ENCODE data around the gene MCM7. TPM values are rescaled to one million over a fixed set of nuclear protein-coding genes. Genes with fewer than 3 reads are reported as not detected.

Gene MCM7
- total RNA-seq, 1 donor from 2014 or later, result 58.2 TPM

DNA sequence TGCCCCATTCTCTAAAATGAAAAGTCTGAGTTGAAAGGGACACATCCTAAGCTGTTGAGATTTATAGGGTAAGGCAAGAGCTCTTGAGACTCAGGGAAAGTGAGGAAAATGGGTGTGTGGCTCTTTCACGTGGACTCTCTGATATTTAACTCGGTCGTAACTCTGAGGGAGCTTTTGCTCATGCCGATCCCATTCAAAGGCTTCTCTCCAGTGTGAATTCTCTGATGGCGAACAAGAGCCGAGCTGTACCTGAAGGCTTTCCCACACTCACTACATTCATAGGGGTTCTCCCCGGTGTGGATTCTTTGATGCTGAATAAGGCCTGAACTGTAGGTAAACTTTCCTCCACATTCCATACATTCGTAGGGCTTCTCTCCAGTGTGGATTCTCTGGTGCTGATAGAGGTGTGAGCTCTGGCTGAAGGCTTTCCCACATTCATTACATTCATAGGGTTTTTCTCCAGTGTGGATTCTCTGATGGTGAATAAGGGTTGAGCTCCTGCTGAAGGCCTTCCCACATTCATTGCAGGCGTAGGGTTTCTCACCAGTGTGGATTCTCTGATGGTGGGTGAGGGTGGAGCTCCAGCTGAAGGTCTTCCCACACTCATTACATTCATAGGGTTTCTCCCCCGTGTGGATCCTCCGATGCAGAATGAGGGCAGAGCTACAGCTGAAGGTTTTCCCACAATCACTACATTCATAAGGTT lies 30.0 kb downstream of the MCM7 start:
- DNase-seq (ENCODE audit: low spot score), result no peak

DNA sequence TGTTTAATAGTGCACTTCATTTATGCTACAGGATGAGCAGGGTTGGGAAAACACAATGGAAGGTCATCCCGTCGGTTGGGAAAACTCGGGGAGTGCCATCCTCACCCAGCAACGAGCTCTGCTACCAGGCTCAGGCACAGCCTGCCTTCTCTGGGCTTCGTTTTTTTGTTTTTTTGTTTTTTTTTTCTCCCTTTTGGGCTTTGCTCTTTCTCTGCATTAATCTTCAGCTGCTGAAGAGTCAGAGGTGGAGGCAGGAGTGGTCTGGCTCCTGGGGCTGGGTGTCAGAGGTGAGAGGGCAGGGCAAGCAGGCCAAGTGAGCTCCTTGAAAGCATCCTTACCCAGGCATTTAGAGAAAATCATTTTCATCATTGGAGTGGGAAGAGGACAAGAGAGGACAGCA lies 31.2 kb downstream of the MCM7 start:
- no peak for DNase-seq (ENCODE audit: low spot score)

DNA sequence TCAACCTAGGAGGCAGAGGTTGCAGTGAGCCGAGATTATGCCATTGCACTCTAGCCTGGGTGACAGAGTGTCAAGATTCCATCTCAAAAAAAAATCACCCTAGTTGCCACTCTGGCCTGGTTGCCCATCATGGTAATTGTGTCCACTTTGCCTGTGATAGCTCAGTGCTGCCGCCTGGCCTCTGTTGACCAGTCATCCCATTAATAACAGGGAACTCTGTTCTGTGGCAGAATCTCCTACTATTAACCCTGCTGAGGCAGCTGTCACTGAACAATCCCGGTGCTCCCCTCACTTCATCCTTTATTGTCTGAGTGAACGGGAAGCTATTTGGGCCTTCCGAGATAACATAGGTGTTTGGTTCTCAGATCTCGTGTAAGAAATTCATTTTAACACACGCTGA lies 34.2 kb downstream of the MCM7 start:
- DNase-seq (ENCODE audit: low spot score), result no peak

DNA sequence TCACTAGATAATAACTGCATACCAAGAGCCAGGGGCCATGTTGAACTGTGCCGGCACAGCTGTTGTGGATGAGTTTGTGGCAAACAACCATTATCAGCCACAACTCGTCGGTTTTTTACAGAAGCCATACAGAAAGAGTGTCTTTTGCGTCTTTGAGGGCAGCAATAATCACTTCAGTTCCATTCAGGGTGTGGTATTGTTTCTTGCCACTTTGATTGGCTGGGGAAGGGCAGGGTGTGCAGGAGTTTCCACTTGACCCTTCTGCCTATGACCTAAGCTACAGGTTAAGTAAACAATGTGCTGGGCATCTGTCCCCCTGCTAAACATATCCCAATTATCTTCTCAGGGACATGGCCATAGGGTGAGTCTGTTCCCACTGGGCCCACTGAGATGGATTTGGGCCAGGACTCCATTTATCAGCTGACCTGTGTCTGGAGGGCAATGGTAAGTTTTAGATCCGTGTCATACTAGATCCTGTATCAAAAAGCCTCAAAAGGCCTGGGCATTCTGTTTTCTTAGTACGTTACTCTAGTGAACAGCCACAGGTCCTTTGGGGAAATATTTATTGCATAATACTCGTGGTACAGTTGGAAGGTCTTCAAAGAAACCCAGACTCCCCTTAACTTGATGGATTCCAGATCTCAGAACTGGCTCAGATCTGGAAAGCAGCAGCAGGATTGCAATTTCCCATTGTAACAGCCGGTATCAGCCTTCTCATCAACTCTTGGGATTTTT lies 35.6 kb downstream of the MCM7 start:
- no peak for DNase-seq (ENCODE audit: low spot score)

DNA sequence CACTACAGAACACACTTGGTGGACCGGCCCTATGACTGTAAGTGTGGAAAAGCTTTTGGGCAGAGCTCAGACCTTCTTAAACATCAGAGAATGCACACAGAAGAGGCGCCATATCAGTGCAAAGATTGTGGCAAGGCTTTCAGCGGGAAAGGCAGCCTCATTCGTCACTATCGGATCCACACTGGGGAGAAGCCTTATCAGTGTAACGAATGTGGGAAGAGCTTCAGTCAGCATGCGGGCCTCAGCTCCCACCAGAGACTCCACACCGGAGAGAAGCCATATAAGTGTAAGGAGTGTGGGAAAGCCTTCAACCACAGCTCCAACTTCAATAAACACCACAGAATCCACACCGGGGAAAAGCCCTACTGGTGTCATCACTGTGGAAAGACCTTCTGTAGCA lies 37.0 kb downstream of the MCM7 start:
- no peak for DNase-seq (ENCODE audit: low spot score)

DNA sequence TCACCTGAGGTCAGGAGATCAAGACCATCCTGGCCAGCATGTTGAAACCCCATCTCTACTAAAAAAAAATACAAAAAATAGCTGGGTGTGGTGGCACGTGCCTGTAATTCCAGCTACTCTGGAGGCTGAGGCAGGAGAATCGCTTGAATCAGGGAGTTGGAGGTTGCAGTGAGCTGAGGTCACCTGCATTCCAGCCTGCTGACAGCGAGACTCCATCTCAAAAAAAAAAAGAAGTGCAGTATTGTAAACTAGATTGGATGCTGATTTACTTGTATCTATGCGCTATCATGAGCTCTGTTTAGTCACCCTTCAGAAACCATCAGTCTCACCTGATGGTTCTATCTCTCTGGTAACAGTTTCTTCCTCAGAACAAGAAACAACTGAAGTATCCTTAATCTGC lies 37.8 kb downstream of the MCM7 start:
- no peak for DNase-seq (ENCODE audit: low spot score)

DNA sequence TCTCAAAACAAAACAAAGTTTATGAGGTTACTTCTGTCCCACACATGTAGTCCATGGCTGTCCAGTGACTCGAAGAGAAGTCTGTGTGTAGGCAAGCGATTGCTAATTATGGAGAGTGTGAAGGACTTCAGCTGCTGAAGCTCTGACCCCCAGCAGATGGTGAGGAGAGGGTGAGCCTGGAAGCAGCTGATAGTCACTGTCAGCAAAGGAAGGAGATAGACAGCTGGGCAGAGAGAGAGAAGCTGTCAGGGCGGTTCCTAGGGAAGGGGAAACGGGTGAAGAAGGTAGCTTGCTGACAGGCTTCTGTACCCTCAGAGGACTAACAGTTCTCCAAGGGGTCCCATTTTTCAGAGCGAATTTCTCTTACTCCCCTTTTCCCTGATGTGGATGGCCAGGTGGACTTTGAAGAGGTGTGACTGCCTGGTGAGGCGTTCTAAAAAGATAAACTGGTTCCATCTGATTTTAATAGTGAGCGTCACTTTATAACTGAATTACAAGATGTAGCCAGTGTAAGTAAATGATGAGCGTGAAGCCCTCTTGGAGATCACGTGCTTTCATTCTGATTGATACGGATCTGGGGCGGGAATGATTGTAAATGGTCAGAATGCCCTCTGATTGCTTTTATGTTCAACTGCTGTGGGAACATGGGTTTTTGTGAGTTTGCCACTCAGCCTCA lies 39.5 kb downstream of the MCM7 start:
- no peak for DNase-seq (ENCODE audit: low spot score)

DNA sequence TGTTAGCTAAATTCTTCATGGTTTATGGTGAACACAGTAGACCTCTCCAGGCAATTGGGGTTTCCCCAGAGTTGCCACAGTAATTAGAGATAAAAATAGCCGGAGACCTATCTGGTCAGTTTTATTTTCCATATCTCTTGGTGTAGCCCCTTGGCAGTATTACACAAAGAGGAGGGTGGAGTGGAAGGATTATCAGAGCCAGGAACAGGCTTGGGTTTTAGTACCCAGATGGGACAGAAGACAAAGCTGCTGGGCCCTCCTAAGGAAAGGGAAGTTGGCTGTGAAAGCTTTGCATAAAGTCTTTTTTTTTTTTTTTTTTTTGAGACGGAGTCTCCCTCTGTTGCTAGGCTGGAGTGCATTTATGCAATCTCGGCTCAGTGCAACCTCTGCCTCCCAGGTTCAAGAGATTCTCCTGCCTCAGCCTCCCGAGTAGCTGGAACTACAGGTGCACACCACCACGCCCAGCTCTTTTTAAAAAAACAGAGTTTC lies 41.9 kb downstream of the MCM7 start:
- DNase-seq (ENCODE audit: low spot score), result no peak

DNA sequence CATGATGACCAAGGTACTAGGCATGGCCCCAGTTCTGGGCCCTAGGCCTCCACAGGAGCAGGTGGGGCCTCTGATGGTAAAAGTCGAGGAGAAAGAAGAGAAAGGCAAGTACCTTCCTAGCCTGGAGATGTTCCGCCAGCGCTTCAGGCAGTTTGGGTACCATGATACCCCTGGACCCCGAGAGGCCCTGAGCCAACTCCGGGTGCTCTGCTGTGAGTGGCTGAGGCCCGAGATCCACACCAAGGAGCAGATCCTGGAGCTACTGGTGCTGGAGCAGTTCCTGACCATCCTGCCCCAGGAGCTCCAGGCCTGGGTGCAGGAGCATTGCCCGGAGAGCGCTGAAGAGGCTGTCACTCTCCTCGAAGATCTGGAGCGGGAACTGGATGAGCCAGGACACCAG lies 44.2 kb downstream of the MCM7 start:
- DNase-seq (ENCODE audit: low spot score), result no peak

DNA sequence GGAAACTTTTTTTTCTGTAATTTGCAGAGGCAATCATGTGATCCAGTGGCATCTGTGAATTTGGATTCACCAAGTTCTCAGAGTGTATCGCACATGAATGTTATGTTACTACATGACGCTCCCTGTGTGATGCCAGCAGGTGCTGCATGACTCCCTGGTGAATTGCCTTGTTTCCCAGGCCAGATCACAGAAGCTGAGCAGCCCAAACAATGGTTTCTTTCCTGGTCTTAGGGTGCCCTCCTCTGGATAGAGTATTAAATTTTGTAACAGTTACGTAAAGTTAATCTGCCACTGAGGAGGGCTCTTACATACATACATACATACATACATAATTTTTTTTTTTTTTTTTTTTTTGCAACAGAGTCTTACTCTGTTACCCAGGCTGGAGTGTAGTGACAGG lies 48.0 kb downstream of the MCM7 start:
- peak; percentile 54 for DNase-seq (ENCODE audit: low spot score)

DNA sequence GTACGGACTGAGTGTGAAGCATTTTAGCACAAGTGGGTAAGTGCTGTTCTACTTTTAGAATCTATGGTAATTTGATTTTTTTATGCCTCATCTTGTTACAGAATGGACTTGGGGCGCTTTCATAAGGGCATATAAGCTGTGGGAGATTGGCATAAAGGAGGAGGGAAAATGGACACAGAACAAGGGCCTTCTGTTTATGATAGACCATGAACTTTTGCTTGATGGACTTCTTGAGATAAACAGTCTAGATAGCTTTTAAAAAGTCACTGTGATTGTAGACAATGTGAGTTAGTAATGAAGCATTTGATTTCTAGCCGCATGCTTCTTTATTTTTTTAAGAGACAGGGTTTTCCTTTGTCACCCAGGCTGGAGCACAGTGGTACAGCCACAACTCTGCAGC lies 49.6 kb downstream of the MCM7 start:
- DNase-seq (ENCODE audit: low spot score), result no peak

DNA sequence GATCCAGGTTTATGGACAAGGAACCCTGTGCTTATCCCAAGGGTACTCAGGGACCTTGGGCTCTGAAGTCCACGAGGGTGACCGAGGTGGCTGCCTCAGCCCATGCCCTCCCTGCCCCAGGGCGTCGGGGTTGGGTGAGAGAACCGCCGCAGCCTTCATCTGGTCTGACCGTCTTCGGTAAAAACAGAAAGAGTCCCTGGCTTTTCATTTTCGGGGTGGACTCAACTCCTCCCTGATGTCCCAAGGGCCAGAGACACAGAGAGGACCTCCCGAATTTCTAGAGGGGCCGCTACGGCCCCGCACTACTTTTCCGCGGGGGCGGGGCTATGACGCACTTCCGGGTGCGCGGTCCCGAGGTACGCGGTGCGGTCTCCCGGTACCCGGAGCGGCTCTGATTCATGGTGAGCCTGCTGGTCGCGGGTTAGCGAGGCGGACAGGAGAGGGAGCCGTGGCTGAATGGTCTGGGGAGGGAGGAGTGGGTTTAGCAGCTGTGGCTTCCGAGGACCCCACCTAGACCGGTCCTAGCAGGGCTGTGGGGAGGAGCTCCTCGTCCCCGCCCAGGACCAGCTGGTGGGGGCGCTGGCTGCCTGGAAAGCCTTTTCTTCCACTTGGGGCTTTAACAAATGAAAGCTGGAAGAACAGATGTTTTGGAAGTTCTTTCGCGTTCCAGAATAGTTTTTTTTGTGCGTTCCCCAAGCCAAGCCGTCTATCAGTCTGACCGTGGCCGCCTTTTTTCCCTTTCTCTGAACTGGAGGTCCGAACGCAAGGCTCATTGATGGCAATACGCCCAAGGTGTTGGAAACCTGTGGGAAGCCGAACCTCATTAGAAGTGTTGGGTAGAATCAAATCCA lies 51.5 kb downstream of the MCM7 start, which contains the start of gene ZSCAN21:
ZSCAN21 (plus strand) TSS at position 334 of the 851 bp plus-strand sequence. CDS start 7,233 bp downstream, outside the sequence.
- DNase-seq (ENCODE audit: low spot score), result peak; percentile 82

DNA sequence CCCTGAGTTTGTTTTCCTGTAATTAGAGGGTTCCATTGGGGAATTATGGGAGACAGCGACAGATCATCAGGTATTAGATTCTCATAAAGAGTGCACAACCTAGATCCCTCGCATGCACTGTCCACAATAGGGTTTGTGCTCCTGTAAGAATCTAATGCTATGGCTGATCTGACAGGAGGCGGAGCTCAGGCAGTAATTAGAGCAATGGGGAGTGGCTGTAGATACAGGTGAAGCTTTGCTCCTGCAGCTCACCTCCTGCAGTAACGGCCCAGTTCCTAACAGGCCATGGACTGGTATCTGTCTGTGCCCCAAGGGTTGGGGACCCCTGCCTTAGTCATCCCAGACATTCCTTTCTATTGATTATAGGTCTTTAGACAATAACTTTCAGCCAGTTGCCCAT lies 52.5 kb downstream of the MCM7 start:
- no peak for DNase-seq (ENCODE audit: low spot score)

DNA sequence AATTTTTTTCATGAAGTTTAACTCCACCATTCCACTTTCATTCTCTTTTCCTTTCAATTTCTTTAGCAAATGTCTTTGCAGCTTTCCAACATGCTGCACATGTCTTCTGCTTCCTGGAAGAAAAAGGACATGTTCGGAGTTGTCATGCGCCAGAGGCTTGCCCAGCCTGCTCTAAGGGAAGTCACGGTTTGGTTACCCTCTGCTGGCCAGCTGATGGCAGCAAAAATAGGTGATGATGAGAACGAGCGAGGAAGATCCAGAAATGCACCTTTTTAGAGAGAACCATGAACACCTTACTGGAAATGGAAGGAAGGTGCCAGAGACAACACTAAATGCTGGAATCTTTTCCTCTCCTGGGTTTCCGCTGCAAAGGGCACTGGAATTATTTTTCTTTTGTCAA lies 56.5 kb downstream of the MCM7 start:
- peak; percentile 41 for DNase-seq (ENCODE audit: low spot score)

Other genes starting within 250 kb of the MCM7 start
- not detected for gene OR2AE1, start 224.4 kb downstream of the MCM7 start, total RNA-seq
- 33.1 TPM for gene TRIM4, start 181.9 kb downstream of the MCM7 start, total RNA-seq
- gene GJC3, start 171.8 kb downstream of the MCM7 start, total RNA-seq, result 0.26 TPM
- 104 TPM for gene AZGP1, start 125.4 kb downstream of the MCM7 start, total RNA-seq
- gene ZKSCAN1, start 85.8 kb downstream of the MCM7 start, total RNA-seq, result 173 TPM
- gene ZSCAN21, start 51.6 kb downstream of the MCM7 start, total RNA-seq, result 12.7 TPM
- 30.4 TPM for gene ZNF3, start 19.7 kb downstream of the MCM7 start, total RNA-seq
- gene COPS6, start 12.4 kb downstream of the MCM7 start, total RNA-seq, result 113 TPM
- gene AP4M1, start 246 bp upstream of the MCM7 start, total RNA-seq, result 34.1 TPM
- 65.3 TPM for gene TAF6, start 18.0 kb upstream of the MCM7 start, total RNA-seq
- 34.0 TPM for gene CNPY4, start 18.2 kb upstream of the MCM7 start, total RNA-seq
- 4.3 TPM for gene MBLAC1, start 25.6 kb upstream of the MCM7 start, total RNA-seq
- 154 TPM for gene LAMTOR4, start 47.5 kb upstream of the MCM7 start, total RNA-seq
- gene TRAPPC14, start 57.3 kb upstream of the MCM7 start, total RNA-seq, result 37.1 TPM
- gene GAL3ST4, start 67.2 kb upstream of the MCM7 start, total RNA-seq, result 11.2 TPM
- gene GPC2, start 76.0 kb upstream of the MCM7 start, total RNA-seq, result 5.6 TPM
- gene STAG3, start 76.5 kb upstream of the MCM7 start, total RNA-seq, result 3.6 TPM
- 3.1 TPM for gene PVRIG, start 118.6 kb upstream of the MCM7 start, total RNA-seq
- gene SPDYE3, start 206.3 kb upstream of the MCM7 start, total RNA-seq, result not detected

Data from mucosa of gallbladder (tissue), 1 donor.